ENCODE data around the gene GRM1.

GRM1 gene

GRCh38 chr6:146028851-146029572 lies at the start of gene GRM1:
Gene GRM1, plus strand, starts transcription at chr6:146029062. Its CDS starts 456 bp downstream, at chr6:146029518.
- DNase-seq (ENCODE audit: low read depth), result no peak

- DNase-seq (ENCODE audit: low read depth), result no peak
Measured at GRCh38 chr6:146009338-146009737, 19.5 kb upstream of the GRM1 start.

- no peak for DNase-seq (ENCODE audit: low read depth)
Measured at GRCh38 chr6:146014233-146014632, 14.6 kb upstream of the GRM1 start.

GRCh38 chr6:146017672-146018071 lies 11.2 kb upstream of the GRM1 start:
- no peak for DNase-seq (ENCODE audit: low read depth)

- DNase-seq (ENCODE audit: low read depth), result no peak
Measured at GRCh38 chr6:146026873-146027272, 2.0 kb upstream of the GRM1 start.

- DNase-seq (ENCODE audit: low read depth), result no peak
Measured at GRCh38 chr6:146027586-146028251, 1.1 kb upstream of the GRM1 start.

- no peak for DNase-seq (ENCODE audit: low read depth)
Measured at GRCh38 chr6:146028252-146028795, 538 bp upstream of the GRM1 start.

GRCh38 chr6:146029573-146030184 lies 817 bp downstream of the GRM1 start:
- no peak for DNase-seq (ENCODE audit: low read depth)

- DNase-seq (ENCODE audit: low read depth), result no peak
Measured at GRCh38 chr6:146032387-146032786, 3.5 kb downstream of the GRM1 start.

GRCh38 chr6:146040360-146040759 lies 11.5 kb downstream of the GRM1 start:
- no peak for DNase-seq (ENCODE audit: low read depth)

GRCh38 chr6:146041282-146041681 lies 12.4 kb downstream of the GRM1 start:
- no peak for DNase-seq (ENCODE audit: low read depth)

- no peak for DNase-seq (ENCODE audit: low read depth)
Measured at GRCh38 chr6:146047371-146047770, 18.5 kb downstream of the GRM1 start.

GRCh38 chr6:146050168-146050567 lies 21.3 kb downstream of the GRM1 start:
- DNase-seq (ENCODE audit: low read depth), result no peak

GRCh38 chr6:146056506-146056905 lies 27.6 kb downstream of the GRM1 start:
- no peak for DNase-seq (ENCODE audit: low read depth)

GRCh38 chr6:146065690-146066089 lies 36.8 kb downstream of the GRM1 start:
- DNase-seq (ENCODE audit: low read depth), result no peak

- DNase-seq (ENCODE audit: low read depth), result no peak
Measured at GRCh38 chr6:146066506-146066905, 37.6 kb downstream of the GRM1 start.

- DNase-seq (ENCODE audit: low read depth), result no peak
Measured at GRCh38 chr6:146071781-146072180, 42.9 kb downstream of the GRM1 start.

- no peak for DNase-seq (ENCODE audit: low read depth)
Measured at GRCh38 chr6:146077992-146078391, 49.1 kb downstream of the GRM1 start.

GRCh38 chr6:146087386-146087785 lies 58.5 kb downstream of the GRM1 start:
- no peak for DNase-seq (ENCODE audit: low read depth)

- DNase-seq (ENCODE audit: low read depth), result no peak
Measured at GRCh38 chr6:146090474-146090873, 61.6 kb downstream of the GRM1 start.

- no peak for DNase-seq (ENCODE audit: low read depth)
Measured at GRCh38 chr6:146092961-146093686, 64.3 kb downstream of the GRM1 start.

- DNase-seq (ENCODE audit: low read depth), result no peak
Measured at GRCh38 chr6:146095481-146095880, 66.6 kb downstream of the GRM1 start.
